Caco-2 (cell line): ENCODE results near the gene MAPK6. TPM values are rescaled to one million over a fixed set of nuclear protein-coding genes. Genes with fewer than 3 reads are reported as not detected.

ENCODE experiments used
- BruUV-seq: library from RNA; stranded (reverse); fragments of 400-500 nt; replicated peaks from 2 replicates; lab custom pipeline; 2021; lab: Mats Ljungman, UMichigan
- CTCF ChIA-PET: fragments of 300-600 bp; sonication (Branson Sonifier 250); formaldehyde crosslinking; loops from one replicate; lab custom pipeline; 2022; ENCODE audit warnings: antibody characterized with exemption; lab: Charles Lee
- POLR2A ChIA-PET: fragments of 300-600 bp; sonication (Branson Sonifier 250); formaldehyde crosslinking; loops from one replicate; lab custom pipeline; 2022; ENCODE audit warnings: antibody characterized with exemption; lab: Charles Lee
- DNase-seq, 2 experiments: peaks; one replicate each; pipeline versions ENCODE4 v3.0.0 to v3.0.0-alpha.2; 2020 to 2022
- H3K27me3 ChIP-seq: replicated peaks from 2 replicates; pipeline ENCODE4 v1.6.0; 2011; ENCODE audit warnings: low read length; ENCODE audit not compliant: control insufficient read depth, insufficient read depth
- H3K36me3 ChIP-seq: 2 replicates; pipeline ENCODE4 v1.5.1; 2011; ENCODE audit warnings: low read length; ENCODE audit not compliant: control insufficient read depth, insufficient read depth
- H3K4me1 ChIP-seq: fragments of 250-450 bp; sonication (Bioruptor Pico); 2 replicates; pipeline ENCODE4 v1.5.1; 2020; ENCODE audit warnings: mild to moderate bottlenecking
- H3K4me3 ChIP-seq: 2 replicates; pipeline ENCODE4 v1.5.1; 2011; ENCODE audit warnings: low read depth, mild to moderate bottlenecking, control low read depth, low read length
- H3K9me3 ChIP-seq: fragments of 250-450 bp; sonication (Bioruptor Pico); 2 replicates; pipeline ENCODE4 v1.5.1; 2020; ENCODE audit warnings: mild to moderate bottlenecking, moderate library complexity
- H3K27ac Mint-ChIP-seq: one replicate; pipeline ENCODE4 v1.8.0; 2022; ENCODE audit warnings: mixed read lengths; ENCODE audit not compliant: unreplicated experiment
- H3K27me3 Mint-ChIP-seq: one replicate; pipeline ENCODE4 v1.8.0; 2022; ENCODE audit warnings: mixed read lengths; ENCODE audit not compliant: insufficient read depth, unreplicated experiment
- H3K36me3 Mint-ChIP-seq: one replicate; pipeline ENCODE4 v1.8.0; 2022; ENCODE audit warnings: mild to moderate bottlenecking, mixed read lengths; ENCODE audit not compliant: insufficient read depth, unreplicated experiment
- H3K4me1 Mint-ChIP-seq: one replicate; pipeline ENCODE4 v1.8.0; 2022; ENCODE audit warnings: low read depth, mixed read lengths; ENCODE audit not compliant: unreplicated experiment
- H3K4me3 Mint-ChIP-seq: one replicate; pipeline ENCODE4 v1.8.0; 2022; ENCODE audit warnings: mild to moderate bottlenecking, moderate library complexity, mixed read lengths; ENCODE audit not compliant: unreplicated experiment
- H3K9me3 Mint-ChIP-seq: one replicate; pipeline ENCODE4 v1.8.0; 2022; ENCODE audit warnings: mixed read lengths; ENCODE audit not compliant: unreplicated experiment
- intact Hi-C: fragments of 100-400 bp; cut with micrococcal nuclease; formaldehyde crosslinking; loops from one replicate; pipeline ENCODE4 v1.10.0; 2022; ENCODE audit not compliant: unreplicated experiment
- total RNA-seq: library from RNA; stranded (reverse); gene quantifications from 2 replicates; pipeline ENCODE4 v1.2.3, GENCODE V29; 2022
- TF ChIP-seq, protein P1 (sequence below), 2 experiments: fragments of 200-600 bp in 1 of 2; IDR thresholded peaks; 1 replicate in 1 of 2; 2 replicates in 1 of 2; pipeline versions ENCODE4 v1.5.1 to v1.8.0; 2011 to 2022; ENCODE audit warnings: antibody characterized with exemption in 1 of 2, control low read depth in 1 of 2, inconsistent platforms in 1 of 2, low read depth in 1 of 2, low read length in 1 of 2, mild to moderate bottlenecking in 1 of 2, moderate library complexity in 1 of 2; ENCODE audit not compliant: insufficient read depth in 1 of 2, severe bottlenecking in 1 of 2, unreplicated experiment in 1 of 2

The MAPK6 gene
- total RNA-seq, 1 experiment from 2014 or later: 69.8 TPM

DNA sequence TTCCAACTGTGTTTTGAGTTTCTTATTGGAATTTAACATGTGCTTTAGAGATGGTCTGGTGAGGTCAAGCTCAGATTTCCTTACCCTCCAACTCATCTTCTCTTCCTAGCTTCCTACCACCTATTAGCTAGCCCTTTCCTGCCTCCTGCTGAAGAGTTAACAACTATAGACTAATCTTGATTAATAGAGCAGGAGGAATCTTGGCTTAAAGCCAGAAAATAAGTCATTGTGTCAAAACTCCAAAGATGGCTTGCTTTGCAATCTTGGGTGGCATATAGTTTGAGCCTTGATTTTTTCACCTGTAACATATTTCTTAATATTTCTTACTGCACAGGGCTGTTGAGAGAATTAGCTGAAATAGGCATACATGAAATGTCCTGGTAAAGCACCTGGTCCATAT, 66.3 kb downstream of the MAPK6 start:
- Histone ChIP-seq H3K36me3 (no peaks in the 10 kb centered on the region), H3K27me3 (no peaks in the 10 kb centered on the region), H3K9me3 (peaks cover 17% of the 10 kb centered on the region), H3K4me1 (no peaks in the 10 kb centered on the region), H3K4me3 (no peak overlapping the region)
- Mint-ChIP-seq H3K4me1 (no peaks in the 10 kb centered on the region), H3K9me3 (peaks cover 12% of the 10 kb centered on the region), H3K27me3 (no peaks in the 10 kb centered on the region), H3K36me3 (no peaks in the 10 kb centered on the region), H3K4me3 (no peak overlapping the region), H3K27ac (no peak overlapping the region)
- POLR2A ChIA-PET: no interaction called here
- no peak for DNase-seq
- intact Hi-C loops: no loop called here
- no TSS peak for BruUV-seq
- CTCF ChIA-PET: no interaction called here
- TF ChIP-seq, protein P1, sequence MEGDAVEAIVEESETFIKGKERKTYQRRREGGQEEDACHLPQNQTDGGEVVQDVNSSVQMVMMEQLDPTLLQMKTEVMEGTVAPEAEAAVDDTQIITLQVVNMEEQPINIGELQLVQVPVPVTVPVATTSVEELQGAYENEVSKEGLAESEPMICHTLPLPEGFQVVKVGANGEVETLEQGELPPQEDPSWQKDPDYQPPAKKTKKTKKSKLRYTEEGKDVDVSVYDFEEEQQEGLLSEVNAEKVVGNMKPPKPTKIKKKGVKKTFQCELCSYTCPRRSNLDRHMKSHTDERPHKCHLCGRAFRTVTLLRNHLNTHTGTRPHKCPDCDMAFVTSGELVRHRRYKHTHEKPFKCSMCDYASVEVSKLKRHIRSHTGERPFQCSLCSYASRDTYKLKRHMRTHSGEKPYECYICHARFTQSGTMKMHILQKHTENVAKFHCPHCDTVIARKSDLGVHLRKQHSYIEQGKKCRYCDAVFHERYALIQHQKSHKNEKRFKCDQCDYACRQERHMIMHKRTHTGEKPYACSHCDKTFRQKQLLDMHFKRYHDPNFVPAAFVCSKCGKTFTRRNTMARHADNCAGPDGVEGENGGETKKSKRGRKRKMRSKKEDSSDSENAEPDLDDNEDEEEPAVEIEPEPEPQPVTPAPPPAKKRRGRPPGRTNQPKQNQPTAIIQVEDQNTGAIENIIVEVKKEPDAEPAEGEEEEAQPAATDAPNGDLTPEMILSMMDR (IDR thresholded peaks at IDR 0.05; ENCODE audit: insufficient read depth in 1 of 2, low read depth in 1 of 2, low read length in 1 of 2, severe bottlenecking in 1 of 2, unreplicated experiment in 1 of 2): no peak

DNA sequence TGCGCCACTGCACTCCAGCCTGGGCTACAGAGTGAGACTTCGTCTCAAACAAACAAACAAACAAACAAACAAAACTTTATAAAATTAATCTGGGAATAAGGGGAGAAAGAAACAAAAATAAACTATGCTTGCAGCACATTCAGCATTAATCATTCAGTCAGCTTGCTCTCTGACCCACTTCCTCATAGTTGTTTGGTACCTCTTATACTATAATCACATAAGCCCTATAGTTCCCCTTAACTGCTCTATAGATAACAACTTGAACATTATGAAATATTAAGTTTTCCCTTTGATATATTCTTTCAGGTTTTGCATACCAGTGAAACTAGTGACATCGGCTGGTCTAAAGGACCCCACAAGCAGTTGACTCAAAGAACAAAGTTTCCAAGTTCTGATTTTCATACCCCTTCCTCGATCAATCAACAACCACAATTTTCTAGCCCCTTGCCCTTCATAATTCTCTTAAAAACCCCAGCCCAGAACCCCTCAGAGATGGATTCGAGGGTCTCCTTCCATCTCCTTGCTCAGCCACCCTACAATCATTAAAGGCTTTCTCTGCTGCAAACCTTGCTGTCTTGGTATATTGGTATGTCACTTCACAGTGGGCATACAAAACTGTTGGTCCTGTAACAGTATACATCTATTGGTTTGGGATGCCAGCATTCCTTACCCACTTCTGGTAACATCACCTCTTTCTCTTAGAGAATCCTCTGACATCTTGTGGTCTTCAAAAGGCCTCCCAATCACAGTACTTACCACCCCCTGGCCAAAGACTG, 67.2 kb downstream of the MAPK6 start:
- POLR2A ChIA-PET: no interaction called here

DNA sequence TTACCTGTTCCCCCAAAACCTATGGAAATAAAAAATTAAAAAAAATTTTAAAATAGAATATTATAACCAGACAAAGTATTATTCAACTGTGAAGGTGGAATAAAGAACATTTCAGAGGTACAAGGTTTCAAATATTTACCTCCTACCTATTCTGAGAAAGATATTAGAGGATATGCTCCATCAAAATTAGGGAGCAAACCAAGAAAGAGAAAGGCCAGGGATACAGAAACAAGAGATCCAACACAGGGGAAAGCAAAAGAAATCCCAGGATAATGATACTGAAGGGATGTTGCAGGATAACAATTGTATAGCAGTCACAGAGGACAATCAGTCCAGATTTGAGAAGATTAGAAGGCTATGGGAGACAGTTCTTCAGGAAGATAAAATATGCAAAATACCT, 71.2 kb downstream of the MAPK6 start:
- Mint-ChIP-seq H3K36me3 (no peaks in the 10 kb centered on the region), H3K4me1 (no peaks in the 10 kb centered on the region), H3K27me3 (no peaks in the 10 kb centered on the region), H3K27ac (no peak overlapping the region), H3K9me3 (peaks cover 17% of the 10 kb centered on the region), H3K4me3 (no peak overlapping the region)
- no peak for DNase-seq
- Histone ChIP-seq H3K36me3 (no peaks in the 10 kb centered on the region), H3K9me3 (peaks cover 22% of the 10 kb centered on the region), H3K27me3 (no peaks in the 10 kb centered on the region), H3K4me1 (no peaks in the 10 kb centered on the region), H3K4me3 (no peak overlapping the region)
- TF ChIP-seq, protein P1 (IDR thresholded peaks at IDR 0.05; ENCODE audit: insufficient read depth in 1 of 2, low read depth in 1 of 2, low read length in 1 of 2, severe bottlenecking in 1 of 2, unreplicated experiment in 1 of 2): no peak
- ChIA-PET CTCF (no interaction called here), POLR2A (no interaction called here)
- intact Hi-C loops: no loop called here
- BruUV-seq: no TSS peak

More for the DNA sequence above, 67.2 kb downstream of the MAPK6 start:
- Mint-ChIP-seq H3K27ac (no peak overlapping the region), H3K36me3 (no peaks in the 10 kb centered on the region), H3K4me3 (no peak overlapping the region), H3K9me3 (peaks cover 17% of the 10 kb centered on the region), H3K27me3 (no peaks in the 10 kb centered on the region), H3K4me1 (no peaks in the 10 kb centered on the region)
- BruUV-seq: no TSS peak
- H3K4me3 ChIP-seq: no peak overlapping the region
- no peaks in the 10 kb centered on the region for H3K36me3 ChIP-seq
- no peak for DNase-seq
- intact Hi-C loops: no loop called here
- no peaks in the 10 kb centered on the region for H3K4me1 ChIP-seq
- TF ChIP-seq, protein P1 (IDR thresholded peaks at IDR 0.05; ENCODE audit: insufficient read depth in 1 of 2, low read depth in 1 of 2, low read length in 1 of 2, severe bottlenecking in 1 of 2, unreplicated experiment in 1 of 2): no peak
- no peaks in the 10 kb centered on the region for H3K27me3 ChIP-seq
- CTCF ChIA-PET: no interaction called here
- H3K9me3 ChIP-seq: peaks cover 22% of the 10 kb centered on the region
